NT2/D1 (cell line): ENCODE measurements around the gene GALNT6.

Source experiments
- DNase-seq: peaks from one replicate; pipeline ENCODE4 v3.0.0-alpha.2; 2011; ENCODE audit warnings: low read depth, low spot score
- H3K27me3 ChIP-seq: 2 replicates; pipeline ENCODE4 v1.6.0; 2011; ENCODE audit warnings: mild to moderate bottlenecking; ENCODE audit not compliant: insufficient read length, insufficient read depth
- H3K36me3 ChIP-seq: 2 replicates; pipeline ENCODE4 v1.6.1; 2011; ENCODE audit warnings: mild to moderate bottlenecking, low read length, mixed read lengths; ENCODE audit not compliant: insufficient read depth, insufficient read length
- H3K4me1 ChIP-seq: 2 replicates; pipeline ENCODE4 v1.5.1; 2011; ENCODE audit not compliant: insufficient read depth, insufficient read length
- H3K4me3 ChIP-seq: 2 replicates; pipeline ENCODE4 v1.5.1; 2011; ENCODE audit warnings: low read depth; ENCODE audit not compliant: insufficient read length
- H3K9ac ChIP-seq: 2 replicates; pipeline ENCODE4 v1.6.0; 2011; ENCODE audit warnings: low read depth; ENCODE audit not compliant: insufficient read length
- H3K9me3 ChIP-seq: 2 replicates; pipeline ENCODE4 v1.5.1; 2011; ENCODE audit warnings: mild to moderate bottlenecking, low read length; ENCODE audit not compliant: insufficient read depth
- SUZ12 ChIP-seq: IDR thresholded peaks from 2 replicates; pipeline ENCODE4 v1.6.1; 2011; ENCODE audit not compliant: insufficient read length, insufficient read depth; ENCODE audit errors: extremely low read depth
- YY1 ChIP-seq: IDR thresholded peaks from 2 replicates; pipeline ENCODE4 v1.6.1; 2011; ENCODE audit not compliant: insufficient read length, insufficient read depth
- ZNF274 ChIP-seq: IDR thresholded peaks from 2 replicates; pipeline ENCODE4 v1.6.1; 2011; ENCODE audit warnings: mild to moderate bottlenecking, low read depth, low read length

GALNT6 gene

DNA sequence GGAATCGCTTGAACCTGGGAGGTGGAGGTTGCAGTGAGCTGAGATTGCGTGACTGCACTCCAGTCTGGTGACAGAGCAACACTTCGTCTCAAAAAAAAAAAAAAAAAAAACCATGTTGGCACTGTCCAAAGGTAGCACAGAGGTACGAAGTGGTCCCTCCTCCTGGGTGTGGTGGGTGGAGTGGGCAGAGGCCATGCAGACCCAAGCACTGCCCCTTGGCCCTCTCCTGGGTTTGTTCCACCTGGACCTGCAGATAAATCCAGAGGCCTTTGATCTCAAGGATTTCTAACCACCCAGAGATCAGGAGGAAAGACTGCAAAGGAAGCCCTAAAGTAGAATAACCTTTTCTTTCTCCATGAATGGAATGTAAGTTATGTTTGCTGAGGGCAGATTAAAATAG is 8.7 kb upstream of the GALNT6 start:
- Histone ChIP-seq H3K36me3 (peaks cover 7% of the 10 kb centered on the region), H3K4me1 (no peaks in the 10 kb centered on the region), H3K4me3 (no peak overlapping the region), H3K9me3 (no peaks in the 10 kb centered on the region), H3K9ac (no peak overlapping the region), H3K27me3 (no peaks in the 10 kb centered on the region)
- DNase-seq, result no peak
- TF ChIP-seq YY1 (no peak), ZNF274 (no peak), SUZ12 (no peak)

GRCh38 chr12:51397670-51398069 is 6.5 kb upstream of the GALNT6 start:
- no peaks in the 10 kb centered on the region for H3K27me3 ChIP-seq
- peaks cover 3% of the 10 kb centered on the region for H3K4me1 ChIP-seq
- H3K4me3 ChIP-seq, result no peak overlapping the region
- peaks cover 20% of the 10 kb centered on the region for H3K36me3 ChIP-seq
- TF ChIP-seq YY1 (no peak), ZNF274 (no peak), SUZ12 (no peak)
- DNase-seq, result no peak
- no peak overlapping the region for H3K9ac ChIP-seq
- no peaks in the 10 kb centered on the region for H3K9me3 ChIP-seq

GRCh38 chr12:51395283-51396230 is 4.4 kb upstream of the GALNT6 start:
- H3K9ac ChIP-seq, result no peak overlapping the region
- no peak for TF ChIP-seq YY1
- TF ChIP-seq SUZ12, result no peak
- no peak for TF ChIP-seq ZNF274
- no peak overlapping the region for H3K4me3 ChIP-seq
- H3K4me1 ChIP-seq, result peaks cover 4% of the 10 kb centered on the region
- no peaks in the 10 kb centered on the region for H3K9me3 ChIP-seq
- peaks cover 16% of the 10 kb centered on the region for H3K36me3 ChIP-seq
- DNase-seq, result no peak
- no peaks in the 10 kb centered on the region for H3K27me3 ChIP-seq

DNA sequence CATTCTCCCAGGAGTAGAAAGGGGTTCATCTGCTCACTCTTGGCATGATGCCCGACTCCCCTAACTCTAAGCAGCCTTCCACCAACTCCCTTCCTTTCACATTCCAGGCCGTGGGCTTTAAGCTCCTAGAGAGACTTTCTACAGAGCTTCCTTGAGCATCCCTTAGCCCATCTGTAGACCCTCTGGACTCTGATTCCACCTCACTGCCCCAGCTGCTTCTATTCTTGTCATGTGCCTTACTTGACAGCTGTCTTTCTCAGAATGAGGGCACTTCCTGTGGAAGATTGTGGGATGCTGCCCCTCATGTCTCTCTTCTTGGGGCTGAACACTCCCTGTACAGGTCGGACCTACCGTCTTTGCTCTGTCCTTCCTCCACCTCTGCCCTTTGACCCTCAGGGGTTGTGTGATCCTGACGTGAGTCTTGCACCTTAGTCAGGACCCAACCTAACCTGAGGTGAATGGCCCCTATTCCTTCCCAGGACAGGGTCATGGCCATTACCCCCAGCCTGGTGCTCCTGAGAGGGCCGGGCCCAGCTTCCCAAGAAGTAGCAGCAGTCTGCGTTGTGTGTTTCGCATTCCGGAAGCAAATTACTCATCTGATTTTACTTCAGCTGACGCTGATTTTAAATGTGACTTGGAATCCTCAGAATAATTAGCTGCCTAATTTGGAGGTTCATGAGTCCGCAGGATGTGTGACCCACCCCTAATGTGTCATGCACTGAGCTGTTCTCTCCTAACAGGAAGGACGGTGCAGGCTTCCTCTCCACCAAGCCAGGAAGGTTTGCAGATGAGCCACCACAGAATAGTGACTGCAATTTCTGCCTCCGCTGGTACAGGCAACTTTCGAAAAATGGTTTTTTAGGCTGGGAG is 2.7 kb upstream of the GALNT6 start:
- Histone ChIP-seq H3K9ac (no peak overlapping the region), H3K27me3 (no peaks in the 10 kb centered on the region), H3K9me3 (no peaks in the 10 kb centered on the region), H3K4me1 (peaks cover 15% of the 10 kb centered on the region), H3K36me3 (peaks cover 16% of the 10 kb centered on the region), H3K4me3 (no peak overlapping the region)
- TF ChIP-seq YY1 (no peak), SUZ12 (no peak), ZNF274 (no peak)
- no peak for DNase-seq

DNA sequence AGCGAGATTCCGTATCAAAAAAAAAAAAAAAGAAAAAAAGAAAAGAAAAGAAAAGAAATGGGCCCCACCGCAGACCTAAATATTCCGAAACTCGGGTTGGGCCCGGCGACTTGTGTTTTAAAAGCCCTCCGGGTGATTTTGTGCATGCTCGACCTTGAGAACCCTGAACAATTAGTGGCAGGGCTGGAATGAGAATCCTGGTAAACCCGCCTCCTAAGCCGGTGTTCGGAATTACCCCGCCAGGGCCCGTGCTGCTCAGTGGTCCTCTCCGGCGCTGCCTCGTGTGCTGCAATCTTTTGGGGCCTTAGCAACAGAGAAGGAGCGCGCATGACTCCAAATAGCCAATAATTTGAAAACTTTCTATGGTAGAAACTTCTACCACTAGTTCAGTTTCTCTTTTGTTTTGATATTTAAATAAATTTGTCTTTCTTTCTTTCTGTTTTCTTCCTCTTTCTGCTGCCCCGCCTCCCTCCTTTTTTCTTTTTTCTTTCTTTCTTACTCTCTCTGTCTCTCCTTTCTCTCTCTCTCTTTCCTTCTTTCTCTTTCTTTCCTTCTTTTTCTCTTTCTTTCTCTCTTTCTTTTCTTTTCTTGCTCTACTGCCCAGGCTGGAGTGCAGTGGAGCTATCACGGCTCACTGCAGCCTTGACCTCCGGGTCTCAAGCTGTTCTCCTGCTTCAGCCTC is 1.5 kb upstream of the GALNT6 start:
- Histone ChIP-seq H3K9ac (peak overlapping the region; percentile 46), H3K27me3 (no peaks in the 10 kb centered on the region), H3K9me3 (no peaks in the 10 kb centered on the region), H3K4me1 (peaks cover 19% of the 10 kb centered on the region), H3K36me3 (peaks cover 16% of the 10 kb centered on the region), H3K4me3 (peak overlapping the region; percentile 17)
- TF ChIP-seq YY1, result no peak
- TF ChIP-seq ZNF274, result no peak
- TF ChIP-seq SUZ12, result no peak
- DNase-seq, result peak; percentile 55

DNA sequence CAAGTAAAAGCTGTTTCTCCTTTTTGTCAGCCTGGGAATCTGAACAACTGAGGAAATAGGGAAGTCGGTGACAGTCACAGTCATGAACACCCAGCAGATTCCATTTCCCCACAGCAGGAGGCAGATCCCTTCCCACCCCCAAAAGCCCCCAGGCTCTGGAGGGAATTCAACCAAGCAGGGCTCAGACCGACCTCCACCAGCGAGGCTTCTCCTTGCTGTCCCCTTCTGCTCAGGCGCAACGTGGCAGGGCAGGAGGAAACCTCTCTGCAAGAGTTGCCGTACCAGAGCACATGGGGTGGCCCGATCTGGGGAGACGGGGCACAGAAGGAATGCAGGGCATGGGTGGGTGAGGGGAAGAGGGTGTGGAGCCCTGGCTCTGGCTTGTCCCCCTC is 319 bp downstream of the GALNT6 start:
- H3K9me3 ChIP-seq, result no peaks in the 10 kb centered on the region
- no peak for DNase-seq
- H3K36me3 ChIP-seq, result peaks cover 16% of the 10 kb centered on the region
- peaks cover 26% of the 10 kb centered on the region for H3K4me1 ChIP-seq
- H3K4me3 ChIP-seq, result peak overlapping the region; percentile 68
- H3K27me3 ChIP-seq, result no peaks in the 10 kb centered on the region
- TF ChIP-seq SUZ12, result no peak
- no peak for TF ChIP-seq ZNF274
- no peak for TF ChIP-seq YY1
- H3K9ac ChIP-seq, result peak overlapping the region; percentile 92
